ENCODE data around the gene AMACR.
"Not testable (repeated sequence)": the region's sequence is repeated elsewhere in the genome, so short reads cannot be mapped to it uniquely, and the experiment has no call there.

Gene AMACR

DNA sequence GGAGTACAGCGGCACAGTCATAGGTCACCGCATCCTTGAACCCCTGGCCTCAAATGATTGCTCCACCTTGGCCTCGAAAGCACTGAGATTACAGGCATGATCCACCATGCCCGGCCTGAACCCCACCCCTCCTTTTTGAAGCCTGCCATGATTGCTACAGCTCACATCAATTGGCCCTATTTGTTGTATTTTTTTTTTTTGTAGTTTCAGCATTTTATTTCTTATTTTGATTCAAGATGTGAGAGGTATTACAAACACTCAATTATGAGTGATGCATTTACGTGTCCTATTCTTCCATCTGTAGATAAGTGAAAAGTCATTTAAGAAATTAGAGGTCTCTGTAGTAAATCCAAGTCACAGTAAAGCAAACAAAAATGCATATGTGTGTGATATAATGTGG, 55.7 kb downstream of the AMACR start:
- not testable (repeated sequence) for H3K36me3 ChIP-seq (replicated peaks in 1 of 2; ENCODE audit: control insufficient read depth in 2 of 2, insufficient read depth in 2 of 2, low read length in 2 of 2); H3K4me1 ChIP-seq (ENCODE audit: control insufficient read depth in 2 of 2, insufficient read depth in 1 of 2, low read depth in 1 of 2, low read length in 2 of 2); H3K23ac ChIP-seq (ENCODE audit: low read depth, low read length, poor library complexity); H3K4me2 ChIP-seq (ENCODE audit: insufficient read depth, low read length, poor library complexity, severe bottlenecking); H2BK12ac ChIP-seq (ENCODE audit: low read length); H2BK120ac ChIP-seq (ENCODE audit: low read depth, low read length); H3K9me3 ChIP-seq (replicated peaks in 1 of 2; ENCODE audit: control insufficient read depth in 2 of 2, insufficient read depth in 1 of 2, low read depth in 1 of 2, low read length in 2 of 2); H3K9ac ChIP-seq (ENCODE audit: low read depth, low read length, poor library complexity); H2BK5ac ChIP-seq (ENCODE audit: low read length); H3K79me1 ChIP-seq (ENCODE audit: low read depth, low read length); H3K4me3 ChIP-seq (ENCODE audit: low read length in 2 of 2); H3K4ac ChIP-seq (ENCODE audit: low read length); H4K8ac ChIP-seq (ENCODE audit: low read depth, low read length); H4K91ac ChIP-seq (ENCODE audit: low read depth, low read length, poor library complexity); H3K27me3 ChIP-seq (ENCODE audit: control insufficient read depth in 3 of 3, insufficient read depth in 3 of 3, low read depth in 1 of 3, low read length in 3 of 3); H3K27ac ChIP-seq (replicated peaks; ENCODE audit: low read length); DNase-seq (ENCODE audit: low spot score); H2AK5ac ChIP-seq (ENCODE audit: low read depth, low read length); H3K18ac ChIP-seq (ENCODE audit: low read length); H2BK15ac ChIP-seq (ENCODE audit: low read length); H2AFZ ChIP-seq (ENCODE audit: low read length)
- no CpG with 5 or more reads among the region's 5 CpGs for WGBS, 2 donors (ENCODE audit: extremely low coverage in 2 of 2, insufficient read length in 2 of 2, insufficient replicate concordance in 1 of 2)
- peak overlapping the region; percentile 28 for H3K14ac ChIP-seq (ENCODE audit: low read length)

DNA sequence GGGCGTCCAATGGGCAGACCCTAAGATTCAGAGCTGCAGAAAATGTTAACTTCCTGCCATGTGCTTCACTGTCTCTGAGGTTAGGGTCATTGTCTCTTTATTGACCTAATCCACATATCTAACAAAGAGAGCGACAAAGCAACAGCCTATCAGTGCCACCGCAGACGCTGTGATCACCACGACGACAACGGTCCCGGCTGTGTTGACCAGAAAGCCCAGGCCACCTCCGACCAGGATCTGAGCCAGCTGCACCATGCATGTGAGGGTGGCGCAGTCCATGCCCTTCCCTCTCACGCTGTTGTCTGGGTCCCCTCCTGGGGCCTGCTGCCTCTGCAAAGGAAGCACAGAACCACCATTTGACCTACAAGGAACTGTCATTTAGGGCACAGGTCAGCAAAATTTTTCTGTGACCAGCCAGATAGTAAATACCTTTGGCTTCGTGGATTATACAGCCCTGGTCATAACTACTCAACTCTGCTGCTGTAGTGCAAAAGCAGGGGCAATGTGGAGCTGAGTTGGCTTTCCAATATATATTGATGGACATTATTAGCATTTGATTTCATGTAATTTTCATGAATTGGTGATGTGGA, 63.2 kb downstream of the AMACR start:
- Histone ChIP-seq H2BK15ac (ENCODE audit: low read length) (no peak overlapping the region), H2BK5ac (ENCODE audit: low read length) (no peak overlapping the region), H3K9me3 (replicated peaks in 1 of 2; ENCODE audit: control insufficient read depth in 2 of 2, insufficient read depth in 1 of 2, low read depth in 1 of 2, low read length in 2 of 2) (no peaks in the 10 kb centered on the region), H3K27ac (replicated peaks; ENCODE audit: low read length) (no peak overlapping the region), H2BK12ac (ENCODE audit: low read length) (no peak overlapping the region), H3K18ac (ENCODE audit: low read length) (no peak overlapping the region), H3K36me3 (replicated peaks in 1 of 2; ENCODE audit: control insufficient read depth in 2 of 2, insufficient read depth in 2 of 2, low read length in 2 of 2) (no peaks in the 10 kb centered on the region), H2BK120ac (ENCODE audit: low read depth, low read length) (no peak overlapping the region), H4K91ac (ENCODE audit: low read depth, low read length, poor library complexity) (no peak overlapping the region), H3K4me2 (ENCODE audit: insufficient read depth, low read length, poor library complexity, severe bottlenecking) (no peak overlapping the region), H2AK5ac (ENCODE audit: low read depth, low read length) (no peak overlapping the region), H3K23ac (ENCODE audit: low read depth, low read length, poor library complexity) (no peak overlapping the region), H3K79me1 (ENCODE audit: low read depth, low read length) (no peaks in the 10 kb centered on the region), H3K27me3 (ENCODE audit: control insufficient read depth in 3 of 3, insufficient read depth in 3 of 3, low read depth in 1 of 3, low read length in 3 of 3) (no peaks in the 10 kb centered on the region), H3K4ac (ENCODE audit: low read length) (no peak overlapping the region), H3K14ac (ENCODE audit: low read length) (no peak overlapping the region), H3K9ac (ENCODE audit: low read depth, low read length, poor library complexity) (no peak overlapping the region), H3K4me1 (ENCODE audit: control insufficient read depth in 2 of 2, insufficient read depth in 1 of 2, low read depth in 1 of 2, low read length in 2 of 2) (peaks cover 4 to 10% of the 10 kb centered on the region in 2 donors), H2AFZ (ENCODE audit: low read length) (no peak overlapping the region), H4K8ac (ENCODE audit: low read depth, low read length) (no peak overlapping the region), H3K4me3 (ENCODE audit: low read length in 2 of 2) (no peak overlapping the region)
- WGBS, 2 donors (ENCODE audit: extremely low coverage in 2 of 2, insufficient read length in 2 of 2, insufficient replicate concordance in 1 of 2) = no CpG with 5 or more reads among the region's 12 CpGs
- no peak for DNase-seq (ENCODE audit: low spot score)

DNA sequence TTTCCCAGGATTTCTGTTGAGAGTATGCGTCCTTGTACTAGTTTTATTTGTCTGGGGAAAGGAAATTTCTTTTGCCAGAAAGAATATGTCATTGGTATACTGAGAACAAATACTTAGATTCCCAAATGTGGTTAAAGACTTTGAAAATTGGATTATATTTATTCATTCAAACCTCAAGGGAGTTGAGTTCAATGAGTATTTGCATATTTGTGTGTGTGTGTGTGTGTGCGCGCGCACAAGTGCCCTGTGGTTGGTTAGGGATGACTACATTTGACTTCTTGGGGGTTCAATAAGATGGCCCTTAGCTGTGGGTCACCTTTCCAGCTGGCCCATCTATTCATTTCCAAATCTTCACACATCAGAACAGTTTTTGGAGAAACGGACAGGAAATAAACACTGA, 66.8 kb downstream of the AMACR start:
- H3K79me1 ChIP-seq (ENCODE audit: low read depth, low read length) = no peaks in the 10 kb centered on the region
- peaks cover 7 to 10% of the 10 kb centered on the region in 2 donors for H3K4me1 ChIP-seq (ENCODE audit: control insufficient read depth in 2 of 2, insufficient read depth in 1 of 2, low read depth in 1 of 2, low read length in 2 of 2)
- H2BK5ac ChIP-seq (ENCODE audit: low read length) = no peak overlapping the region
- no CpG with 5 or more reads among the region's 5 CpGs for WGBS, 2 donors (ENCODE audit: extremely low coverage in 2 of 2, insufficient read length in 2 of 2, insufficient replicate concordance in 1 of 2)
- H3K9me3 ChIP-seq (replicated peaks in 1 of 2; ENCODE audit: control insufficient read depth in 2 of 2, insufficient read depth in 1 of 2, low read depth in 1 of 2, low read length in 2 of 2) = no peaks in the 10 kb centered on the region
- no peak overlapping the region for H4K91ac ChIP-seq (ENCODE audit: low read depth, low read length, poor library complexity)
- no peak overlapping the region for H4K8ac ChIP-seq (ENCODE audit: low read depth, low read length)
- no peak overlapping the region for H3K4ac ChIP-seq (ENCODE audit: low read length)
- no peak overlapping the region for H3K14ac ChIP-seq (ENCODE audit: low read length)
- H2AK5ac ChIP-seq (ENCODE audit: low read depth, low read length) = no peak overlapping the region
- H2BK15ac ChIP-seq (ENCODE audit: low read length) = no peak overlapping the region
- no peaks in the 10 kb centered on the region for H3K36me3 ChIP-seq (replicated peaks in 1 of 2; ENCODE audit: control insufficient read depth in 2 of 2, insufficient read depth in 2 of 2, low read length in 2 of 2)
- no peak for DNase-seq (ENCODE audit: low spot score)
- H2BK12ac ChIP-seq (ENCODE audit: low read length) = no peak overlapping the region
- H3K4me2 ChIP-seq (ENCODE audit: insufficient read depth, low read length, poor library complexity, severe bottlenecking) = no peak overlapping the region
- H3K27ac ChIP-seq (replicated peaks; ENCODE audit: low read length) = no peak overlapping the region
- H3K27me3 ChIP-seq (ENCODE audit: control insufficient read depth in 3 of 3, insufficient read depth in 3 of 3, low read depth in 1 of 3, low read length in 3 of 3) = peaks cover 0 to 13% (median 11%) of the 10 kb centered on the region in 3 experiments
- H3K23ac ChIP-seq (ENCODE audit: low read depth, low read length, poor library complexity) = no peak overlapping the region
- no peak overlapping the region for H2AFZ ChIP-seq (ENCODE audit: low read length)
- no peak overlapping the region for H3K4me3 ChIP-seq (ENCODE audit: low read length in 2 of 2)
- no peak overlapping the region for H3K9ac ChIP-seq (ENCODE audit: low read depth, low read length, poor library complexity)
- H2BK120ac ChIP-seq (ENCODE audit: low read depth, low read length) = no peak overlapping the region
- no peak overlapping the region for H3K18ac ChIP-seq (ENCODE audit: low read length)

DNA sequence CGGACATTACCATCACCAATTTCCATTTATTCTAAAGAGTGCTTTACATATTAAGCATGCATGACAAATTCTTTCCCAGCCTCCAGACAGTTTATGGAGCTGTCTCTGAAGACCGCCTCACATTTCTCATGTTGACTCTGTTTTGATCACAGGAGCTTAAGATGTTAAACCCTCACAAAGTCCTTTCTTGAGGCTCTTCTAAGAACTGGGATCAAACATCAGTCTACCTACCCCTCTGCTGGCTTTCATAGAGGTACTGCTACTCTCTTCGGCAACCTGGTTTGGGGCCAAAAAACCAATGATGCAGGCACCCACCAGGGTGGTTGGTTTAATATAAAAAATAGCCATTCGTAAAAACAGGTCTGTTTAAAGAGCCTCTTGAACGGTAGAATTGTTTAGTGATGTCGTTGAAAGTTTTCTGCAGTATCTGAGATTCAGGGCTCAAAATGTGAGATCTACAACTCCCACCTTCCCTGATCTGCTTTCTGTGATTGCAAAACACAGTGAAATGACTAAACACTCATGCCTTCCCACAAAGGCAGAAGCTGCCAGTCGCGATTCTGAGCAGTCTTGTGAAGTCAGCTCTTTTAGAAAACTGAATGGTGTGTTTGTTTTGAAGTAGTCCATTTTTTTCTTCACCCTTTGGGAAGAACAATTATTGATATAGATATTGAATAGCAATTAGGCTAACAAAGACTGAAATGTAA, 68.1 kb downstream of the AMACR start:
- H3K4ac ChIP-seq (ENCODE audit: low read length) = no peak overlapping the region
- no peak overlapping the region for H3K27ac ChIP-seq (replicated peaks; ENCODE audit: low read length)
- H3K4me3 ChIP-seq (ENCODE audit: low read length in 2 of 2) = no peak overlapping the region
- no peak overlapping the region for H4K8ac ChIP-seq (ENCODE audit: low read depth, low read length)
- H3K36me3 ChIP-seq (replicated peaks in 1 of 2; ENCODE audit: control insufficient read depth in 2 of 2, insufficient read depth in 2 of 2, low read length in 2 of 2) = no peaks in the 10 kb centered on the region
- H3K9ac ChIP-seq (ENCODE audit: low read depth, low read length, poor library complexity) = no peak overlapping the region
- peaks cover 7 to 10% of the 10 kb centered on the region in 2 donors for H3K4me1 ChIP-seq (ENCODE audit: control insufficient read depth in 2 of 2, insufficient read depth in 1 of 2, low read depth in 1 of 2, low read length in 2 of 2)
- H3K4me2 ChIP-seq (ENCODE audit: insufficient read depth, low read length, poor library complexity, severe bottlenecking) = no peak overlapping the region
- H2BK15ac ChIP-seq (ENCODE audit: low read length) = no peak overlapping the region
- no peak overlapping the region for H2BK5ac ChIP-seq (ENCODE audit: low read length)
- H3K27me3 ChIP-seq (ENCODE audit: control insufficient read depth in 3 of 3, insufficient read depth in 3 of 3, low read depth in 1 of 3, low read length in 3 of 3) = peaks cover 0 to 14% (median 14%) of the 10 kb centered on the region in 3 experiments
- H2BK12ac ChIP-seq (ENCODE audit: low read length) = no peak overlapping the region
- no peak for DNase-seq (ENCODE audit: low spot score)
- H2AK5ac ChIP-seq (ENCODE audit: low read depth, low read length) = no peak overlapping the region
- no peaks in the 10 kb centered on the region for H3K9me3 ChIP-seq (replicated peaks in 1 of 2; ENCODE audit: control insufficient read depth in 2 of 2, insufficient read depth in 1 of 2, low read depth in 1 of 2, low read length in 2 of 2)
- no peak overlapping the region for H3K23ac ChIP-seq (ENCODE audit: low read depth, low read length, poor library complexity)
- H3K18ac ChIP-seq (ENCODE audit: low read length) = no peak overlapping the region
- H2BK120ac ChIP-seq (ENCODE audit: low read depth, low read length) = no peak overlapping the region
- WGBS, 2 donors (ENCODE audit: extremely low coverage in 2 of 2, insufficient read length in 2 of 2, insufficient replicate concordance in 1 of 2) = no CpG with 5 or more reads among the region's 8 CpGs
- H3K79me1 ChIP-seq (ENCODE audit: low read depth, low read length) = no peaks in the 10 kb centered on the region
- no peak overlapping the region for H2AFZ ChIP-seq (ENCODE audit: low read length)
- no peak overlapping the region for H4K91ac ChIP-seq (ENCODE audit: low read depth, low read length, poor library complexity)
- no peak overlapping the region for H3K14ac ChIP-seq (ENCODE audit: low read length)

All from neuronal stem cell (in vitro differentiated cells).